ENCODE measurements around the gene ZNF543. TPM values are rescaled to one million over a fixed set of nuclear protein-coding genes. Genes with fewer than 3 reads are reported as not detected.

ZNF543 gene
- polyA plus RNA-seq, 1 experiment, result 2.6 TPM

GRCh38 chr19:57350877-57351805 is 30.9 kb downstream of the ZNF543 start, which contains the start of gene ZNF304:
Gene ZNF304 (plus strand): TSS chr19:57351271. CDS start chr19:57351665, 394 bp downstream.
- ChIA-PET CTCF (interaction anchor here (0.7 kb wide), 1 partner anchor 12 kb away, joined by 3 read pairs; no protein-coding TSS in a partner anchor), POLR2A (interaction anchor here (0.5 to 1.1 kb wide), 2 partner anchors 49 to 423 kb away, joined by 4 read pairs; no protein-coding TSS in a partner anchor)
- TF ChIP-seq, protein P1, sequence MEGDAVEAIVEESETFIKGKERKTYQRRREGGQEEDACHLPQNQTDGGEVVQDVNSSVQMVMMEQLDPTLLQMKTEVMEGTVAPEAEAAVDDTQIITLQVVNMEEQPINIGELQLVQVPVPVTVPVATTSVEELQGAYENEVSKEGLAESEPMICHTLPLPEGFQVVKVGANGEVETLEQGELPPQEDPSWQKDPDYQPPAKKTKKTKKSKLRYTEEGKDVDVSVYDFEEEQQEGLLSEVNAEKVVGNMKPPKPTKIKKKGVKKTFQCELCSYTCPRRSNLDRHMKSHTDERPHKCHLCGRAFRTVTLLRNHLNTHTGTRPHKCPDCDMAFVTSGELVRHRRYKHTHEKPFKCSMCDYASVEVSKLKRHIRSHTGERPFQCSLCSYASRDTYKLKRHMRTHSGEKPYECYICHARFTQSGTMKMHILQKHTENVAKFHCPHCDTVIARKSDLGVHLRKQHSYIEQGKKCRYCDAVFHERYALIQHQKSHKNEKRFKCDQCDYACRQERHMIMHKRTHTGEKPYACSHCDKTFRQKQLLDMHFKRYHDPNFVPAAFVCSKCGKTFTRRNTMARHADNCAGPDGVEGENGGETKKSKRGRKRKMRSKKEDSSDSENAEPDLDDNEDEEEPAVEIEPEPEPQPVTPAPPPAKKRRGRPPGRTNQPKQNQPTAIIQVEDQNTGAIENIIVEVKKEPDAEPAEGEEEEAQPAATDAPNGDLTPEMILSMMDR (IDR thresholded peaks at IDR 0.05; ENCODE audit: low read depth, low read length), result no peak
- Histone ChIP-seq H3K27me3 (ENCODE audit: control insufficient read depth, insufficient read depth, low read length) (no peaks in the 10 kb centered on the region), H3K27ac (ENCODE audit: low read depth, low read length) (peak within 1 kb of the TSS; percentile 39), H3K9me3 (ENCODE audit: control insufficient read depth, insufficient read depth, low read length) (no peaks in the 10 kb centered on the region; the same call in none of the 2 replicates), H3K4me3 (ENCODE audit: low read depth, low read length) (peak within 1 kb of the TSS; percentile 100)
- DNase-seq (ENCODE audit: low read depth, low spot score), result peak; percentile 84

- Histone ChIP-seq H3K9me3 (ENCODE audit: control insufficient read depth, insufficient read depth, low read length) (no peaks in the 10 kb centered on the region; the same call in none of the 2 replicates), H3K27me3 (ENCODE audit: control insufficient read depth, insufficient read depth, low read length) (no peaks in the 10 kb centered on the region), H3K27ac (ENCODE audit: low read depth, low read length) (no peak overlapping the region), H3K4me3 (ENCODE audit: low read depth, low read length) (peak overlapping the region; percentile 100)
- POLR2A ChIA-PET, result no interaction called here
- no peak for DNase-seq (ENCODE audit: low read depth, low spot score)
- TF ChIP-seq, protein P1 (IDR thresholded peaks at IDR 0.05; ENCODE audit: low read depth, low read length), result 0 out of 2 replicates have a peak, but pooled peaks have one; percentile 4
- CTCF ChIA-PET, result no interaction called here
These were observed 31.6 kb downstream of the ZNF543 start for GRCh38 chr19:57351867-57352266.

- POLR2A ChIA-PET, result no interaction called here
- Histone ChIP-seq H3K4me3 (ENCODE audit: low read depth, low read length) (no peak overlapping the region), H3K27me3 (ENCODE audit: control insufficient read depth, insufficient read depth, low read length) (no peaks in the 10 kb centered on the region), H3K27ac (ENCODE audit: low read depth, low read length) (no peak overlapping the region), H3K9me3 (ENCODE audit: control insufficient read depth, insufficient read depth, low read length) (no peaks in the 10 kb centered on the region; the same call in none of the 2 replicates)
- CTCF ChIA-PET, result no interaction called here
- TF ChIP-seq, protein P1 (IDR thresholded peaks at IDR 0.05; ENCODE audit: low read depth, low read length), result no peak
- DNase-seq (ENCODE audit: low read depth, low spot score), result no peak
These were observed 35.6 kb downstream of the ZNF543 start for GRCh38 chr19:57355916-57356315.

DNA sequence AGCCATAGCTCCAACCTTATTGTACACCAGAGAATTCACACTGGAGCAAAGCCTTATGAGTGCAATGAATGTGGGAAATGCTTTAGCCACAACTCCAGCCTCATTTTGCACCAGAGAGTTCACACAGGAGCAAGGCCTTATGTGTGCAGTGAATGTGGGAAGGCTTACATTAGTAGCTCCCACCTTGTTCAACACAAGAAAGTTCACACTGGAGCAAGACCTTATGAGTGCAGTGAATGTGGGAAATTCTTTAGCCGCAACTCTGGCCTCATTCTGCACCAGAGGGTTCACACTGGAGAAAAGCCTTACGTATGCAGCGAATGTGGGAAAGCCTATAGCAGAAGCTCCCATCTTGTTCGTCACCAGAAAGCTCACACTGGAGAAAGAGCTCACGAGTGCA is 37.1 kb downstream of the ZNF543 start:
- H3K27ac ChIP-seq (ENCODE audit: low read depth, low read length), result no peak overlapping the region
- ChIA-PET POLR2A (no interaction called here), CTCF (no interaction called here)
- TF ChIP-seq, protein P1 (IDR thresholded peaks at IDR 0.05; ENCODE audit: low read depth, low read length), result no peak
- H3K9me3 ChIP-seq (ENCODE audit: control insufficient read depth, insufficient read depth, low read length), result no peaks in the 10 kb centered on the region; the same call in 1 of the 2 replicates
- H3K27me3 ChIP-seq (ENCODE audit: control insufficient read depth, insufficient read depth, low read length), result no peaks in the 10 kb centered on the region
- H3K4me3 ChIP-seq (ENCODE audit: low read depth, low read length), result no peak overlapping the region
- no peak for DNase-seq (ENCODE audit: low read depth, low spot score)

DNA sequence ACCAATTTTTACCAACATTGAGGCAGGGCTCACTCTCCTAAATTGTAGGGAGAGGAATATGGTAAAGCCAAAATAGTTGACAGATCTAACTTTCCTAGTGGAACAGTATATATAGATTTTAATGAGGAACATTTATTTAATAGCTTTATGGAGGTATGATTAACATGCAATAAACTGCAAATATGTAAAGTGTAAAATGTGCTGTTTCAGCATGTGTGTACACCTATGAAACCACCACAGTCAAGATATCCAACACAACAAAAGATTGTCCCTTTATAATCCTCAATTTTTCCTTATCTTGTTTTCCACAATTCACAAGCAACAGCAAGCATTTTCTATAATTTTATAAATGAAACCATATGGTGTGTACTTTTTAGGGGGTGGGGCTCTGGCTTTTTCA is 39.0 kb downstream of the ZNF543 start:
- POLR2A ChIA-PET, result no interaction called here
- Histone ChIP-seq H3K27me3 (ENCODE audit: control insufficient read depth, insufficient read depth, low read length) (no peaks in the 10 kb centered on the region), H3K4me3 (ENCODE audit: low read depth, low read length) (no peak overlapping the region), H3K9me3 (ENCODE audit: control insufficient read depth, insufficient read depth, low read length) (no peaks in the 10 kb centered on the region; the same call in none of the 2 replicates), H3K27ac (ENCODE audit: low read depth, low read length) (no peak overlapping the region)
- DNase-seq (ENCODE audit: low read depth, low spot score), result no peak
- TF ChIP-seq, protein P1 (IDR thresholded peaks at IDR 0.05; ENCODE audit: low read depth, low read length), result no peak
- CTCF ChIA-PET, result no interaction called here
